Stimulated activated CD4-positive, alpha-beta T cell treated with anti-CD3 and anti-CD28 coated beads, Interleukin-4, amount 100 ng/mL, for 1 hour (primary cell): ENCODE data around the gene IL1F10.
"Not testable (repeated sequence)": the region's sequence is repeated elsewhere in the genome, so short reads cannot be mapped to it uniquely, and the experiment has no call there.

Experiments used
- DNase-seq: peaks from one replicate; pipeline ENCODE4 v3.0.0-alpha.2; 2020

Gene IL1F10

GRCh38 chr2:113084249-113085000, 16.7 kb downstream of the IL1F10 start:
- no peak for DNase-seq

GRCh38 chr2:113085542-113085941, 17.8 kb downstream of the IL1F10 start:
- DNase-seq = no peak

- DNase-seq = no peak
Observed at GRCh38 chr2:113088213-113088992, 20.6 kb downstream of the IL1F10 start.

- no peak for DNase-seq
Observed at GRCh38 chr2:113089916-113090315, 22.1 kb downstream of the IL1F10 start.

- DNase-seq = no peak
Observed at GRCh38 chr2:113091231-113091896, 23.6 kb downstream of the IL1F10 start.

- DNase-seq = no peak
Observed at GRCh38 chr2:113092864-113093612, 25.3 kb downstream of the IL1F10 start.

GRCh38 chr2:113093613-113093977, 25.8 kb downstream of the IL1F10 start:
- no peak for DNase-seq

DNA sequence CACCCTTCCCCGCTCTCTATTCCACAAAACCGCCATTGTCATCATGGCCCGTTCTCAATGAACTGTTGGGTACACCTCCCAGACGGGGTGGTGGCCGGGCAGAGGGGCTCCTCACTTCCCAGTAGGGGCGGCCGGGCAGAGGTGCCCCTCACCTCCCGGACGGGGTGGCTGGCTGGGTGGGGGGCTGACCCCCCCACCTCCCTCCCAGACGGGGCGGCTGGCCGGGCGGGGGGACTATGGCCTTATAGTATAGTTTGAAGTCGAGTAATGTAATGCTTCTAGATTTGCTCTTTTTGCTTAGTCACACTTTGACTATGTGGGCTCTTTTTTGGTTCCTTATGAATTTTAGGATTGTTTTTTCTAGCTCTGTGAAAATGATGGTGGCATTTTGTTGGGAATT, 28.5 kb downstream of the IL1F10 start:
- DNase-seq = not testable (repeated sequence)

DNA sequence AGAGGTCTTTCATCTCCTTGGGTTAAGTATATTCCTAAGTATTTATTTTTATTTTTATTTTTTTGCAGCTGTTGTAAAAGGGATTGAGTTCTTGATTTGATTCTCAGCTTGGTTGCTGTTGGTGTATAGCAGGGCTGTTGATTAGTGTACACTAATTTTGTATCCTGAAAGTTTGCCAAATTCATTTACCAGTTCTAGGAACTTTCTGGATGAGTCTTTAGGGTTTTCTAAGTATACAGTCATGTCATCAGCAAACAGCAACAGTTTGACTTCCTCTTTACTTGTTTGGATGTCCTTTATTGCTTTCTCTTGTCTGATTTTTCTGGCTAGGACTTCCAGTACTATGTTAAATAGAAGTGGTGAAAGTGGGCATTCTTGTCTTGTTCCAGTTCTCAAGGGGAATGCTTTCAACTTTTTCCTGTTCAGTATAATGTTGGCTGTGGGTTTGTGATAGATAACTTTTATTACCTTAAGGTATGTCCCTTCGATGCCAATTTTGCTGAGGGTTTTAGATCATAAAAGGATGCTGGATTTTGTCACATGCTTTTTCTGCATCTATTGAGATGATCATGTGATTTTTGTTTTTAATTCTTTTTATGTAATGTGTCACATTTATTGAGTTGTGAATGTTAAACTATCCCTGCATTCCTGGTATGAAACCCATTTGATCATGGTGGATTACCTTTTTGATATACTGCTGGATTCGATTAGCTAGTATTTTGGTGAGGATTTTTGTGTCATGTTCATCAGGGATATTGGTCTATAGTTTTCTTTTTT, 29.3 kb downstream of the IL1F10 start:
- not testable (repeated sequence) for DNase-seq

DNA sequence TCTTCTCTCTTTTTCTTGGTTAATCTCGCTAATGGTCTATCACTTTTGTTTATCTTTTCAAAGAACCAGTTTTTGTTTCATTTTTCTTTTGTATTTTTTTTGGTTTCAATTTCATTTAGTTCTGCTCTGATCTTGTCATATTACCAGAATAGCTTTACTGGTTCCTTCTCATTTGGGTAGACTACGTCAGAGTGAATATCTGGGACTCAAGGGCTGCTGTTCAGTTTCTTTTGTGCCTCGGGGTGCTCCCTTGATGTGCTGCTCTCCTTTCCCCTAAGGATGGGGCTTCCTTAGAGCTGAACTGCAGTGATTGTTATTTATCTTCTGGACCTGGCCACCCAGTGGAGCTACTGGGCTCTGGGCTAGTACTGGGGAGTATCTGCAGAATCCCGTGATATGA, 30.3 kb downstream of the IL1F10 start:
- no peak for DNase-seq

GRCh38 chr2:113098532-113098931, 30.8 kb downstream of the IL1F10 start:
- no peak for DNase-seq

GRCh38 chr2:113102133-113102532, 34.4 kb downstream of the IL1F10 start:
- no peak for DNase-seq

GRCh38 chr2:113103277-113103676, 35.5 kb downstream of the IL1F10 start:
- DNase-seq = no peak

DNA sequence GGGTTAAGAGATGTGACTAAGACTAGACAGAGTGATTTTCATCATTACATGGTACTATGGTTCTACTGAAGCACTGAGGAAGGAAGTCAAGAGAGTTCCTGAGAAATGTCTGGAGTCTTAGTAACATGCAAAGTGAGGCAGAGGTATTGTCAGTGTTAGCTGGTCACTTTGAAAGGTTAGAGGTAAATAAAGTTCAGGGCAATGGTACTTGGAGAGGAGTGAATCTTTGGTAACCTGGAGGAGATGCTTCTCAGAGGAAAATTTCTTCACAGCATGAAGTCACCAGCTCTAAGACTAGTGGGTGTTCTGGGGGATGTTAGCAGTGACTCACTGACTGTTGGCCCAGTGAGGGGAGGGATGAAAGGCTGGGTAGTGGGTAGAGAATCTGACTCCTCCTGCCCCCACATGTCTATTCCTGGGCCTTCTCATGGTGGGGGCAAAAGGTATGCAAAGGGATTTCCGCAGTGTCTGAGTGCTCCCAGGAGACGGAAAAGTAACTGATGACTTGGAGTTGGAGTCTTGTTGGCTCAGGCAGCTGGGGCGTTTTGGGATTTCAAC, 36.4 kb downstream of the IL1F10 start:
- DNase-seq = peak; percentile 17

GRCh38 chr2:113105047-113105785, 37.4 kb downstream of the IL1F10 start:
- DNase-seq = peak; percentile 26

DNA sequence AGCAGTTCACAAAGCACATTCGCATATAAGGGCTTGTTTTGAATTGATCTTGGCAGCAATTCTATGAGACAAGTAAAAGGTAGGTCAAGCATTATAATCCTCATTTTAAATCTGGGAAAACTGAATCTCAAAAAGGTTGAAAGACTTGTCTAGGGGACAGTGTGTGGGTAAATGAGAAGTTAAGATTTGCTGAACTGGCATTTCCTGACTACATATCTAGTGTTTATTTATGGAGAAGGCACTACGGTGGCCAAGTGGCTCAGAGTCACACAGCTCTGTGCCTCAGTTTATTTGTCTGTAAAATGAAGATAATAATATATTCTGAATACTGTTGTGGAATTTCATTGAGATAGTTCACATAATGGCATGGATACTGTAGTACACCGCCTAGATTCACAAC, 43.4 kb downstream of the IL1F10 start:
- no peak for DNase-seq

GRCh38 chr2:113111823-113112287, 44.1 kb downstream of the IL1F10 start:
- no peak for DNase-seq

GRCh38 chr2:113112441-113112840, 44.7 kb downstream of the IL1F10 start:
- no peak for DNase-seq

- DNase-seq = no peak
Observed at GRCh38 chr2:113112871-113113270, 45.1 kb downstream of the IL1F10 start.

- DNase-seq = no peak
Observed at GRCh38 chr2:113113807-113114206, 46.0 kb downstream of the IL1F10 start.
